ENCODE results near the gene CCL28.
"Not testable (repeated sequence)": the region's sequence is repeated elsewhere in the genome, so short reads cannot be mapped to it uniquely, and the experiment has no call there.

CCL28 gene

DNA sequence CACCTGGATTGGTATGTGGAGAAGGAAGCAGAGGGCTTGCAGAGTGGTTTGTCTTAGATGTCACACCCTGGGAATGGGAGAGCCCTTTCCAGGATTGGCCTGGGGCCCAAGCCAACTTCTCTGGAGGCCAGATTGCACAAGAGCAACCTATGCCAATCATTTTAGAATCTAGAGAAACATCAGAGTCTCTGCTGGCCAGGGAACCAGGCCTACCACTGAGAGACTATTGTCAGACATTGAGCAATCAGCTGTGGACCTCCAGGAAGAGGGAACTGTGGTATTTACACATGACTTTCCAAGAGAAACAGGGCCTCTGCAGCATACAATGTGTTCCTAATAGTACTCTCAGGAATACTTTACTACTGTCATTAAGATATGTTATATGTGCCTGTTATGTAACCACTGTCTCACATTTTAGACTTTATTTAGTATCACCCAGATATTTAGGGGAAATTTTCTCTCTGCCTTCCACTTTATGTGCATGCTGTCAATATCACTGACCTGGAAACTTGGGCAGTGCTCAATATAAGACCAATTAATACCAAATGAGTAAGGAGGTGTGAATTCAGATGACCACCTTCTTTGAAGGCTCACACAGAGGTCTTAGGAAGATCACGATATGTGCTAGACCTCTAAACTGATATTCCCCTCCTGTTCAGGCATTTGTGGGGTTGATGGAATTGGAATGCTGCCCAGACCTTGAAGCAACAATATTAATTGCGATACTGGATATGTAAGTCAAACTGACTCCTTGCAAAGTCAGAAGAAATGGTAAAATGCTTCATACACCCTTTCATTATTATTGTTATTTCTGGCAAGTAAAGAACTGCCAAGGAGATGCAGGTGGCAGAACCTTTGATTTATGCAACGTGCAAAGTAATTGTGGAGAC is 20.5 kb upstream of the CCL28 start:
- DNase-seq (ENCODE audit: extremely low spot score) = no peak
- TF ChIP-seq ARNT (IDR thresholded peaks at IDR 0.05) (no peak), FOXA1 (IDR thresholded peaks at IDR 0.05) (no peak), L3MBTL2 (conservative IDR thresholded peaks at IDR 0.05) (no peak), TARDBP (IDR thresholded peaks at IDR 0.05) (no peak), SUZ12 (IDR thresholded peaks at IDR 0.05) (no peak), SP1 (IDR thresholded peaks at IDR 0.05) (no peak), FOXM1 (IDR thresholded peaks at IDR 0.05; ENCODE audit: borderline replicate concordance) (no peak), BHLHE40 (IDR thresholded peaks at IDR 0.05; ENCODE audit: borderline replicate concordance) (no peak), ZNF384 (IDR thresholded peaks at IDR 0.05) (no peak), FOXK2 (IDR thresholded peaks at IDR 0.05) (no peak), LEF1 (IDR thresholded peaks at IDR 0.05; ENCODE audit: borderline replicate concordance) (no peak), ELF4 (IDR thresholded peaks at IDR 0.05) (no peak), CTBP1 (IDR thresholded peaks at IDR 0.05; ENCODE audit: borderline replicate concordance) (no peak), NFRKB (IDR thresholded peaks at IDR 0.05) (no peak), HDGF (IDR thresholded peaks at IDR 0.05; ENCODE audit: borderline replicate concordance) (no peak)
- TF ChIP-seq, protein P1, sequence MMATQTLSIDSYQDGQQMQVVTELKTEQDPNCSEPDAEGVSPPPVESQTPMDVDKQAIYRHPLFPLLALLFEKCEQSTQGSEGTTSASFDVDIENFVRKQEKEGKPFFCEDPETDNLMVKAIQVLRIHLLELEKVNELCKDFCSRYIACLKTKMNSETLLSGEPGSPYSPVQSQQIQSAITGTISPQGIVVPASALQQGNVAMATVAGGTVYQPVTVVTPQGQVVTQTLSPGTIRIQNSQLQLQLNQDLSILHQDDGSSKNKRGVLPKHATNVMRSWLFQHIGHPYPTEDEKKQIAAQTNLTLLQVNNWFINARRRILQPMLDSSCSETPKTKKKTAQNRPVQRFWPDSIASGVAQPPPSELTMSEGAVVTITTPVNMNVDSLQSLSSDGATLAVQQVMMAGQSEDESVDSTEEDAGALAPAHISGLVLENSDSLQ (IDR thresholded peaks at IDR 0.05) = no peak
- CTCF ChIA-PET = no interaction called here
- POLR2A ChIA-PET = no interaction called here

- ChIA-PET POLR2A (interaction anchor here (1.4 kb wide), 1 partner anchor 54 kb away, joined by 7 read pairs; the partner anchor contains the start of gene TMEM267), CTCF (no interaction called here)
- no peak for TF ChIP-seq TARDBP (IDR thresholded peaks at IDR 0.05)
- TF ChIP-seq SP1 (IDR thresholded peaks at IDR 0.05) = no peak
- TF ChIP-seq BHLHE40 (IDR thresholded peaks at IDR 0.05; ENCODE audit: borderline replicate concordance) = no peak
- no peak for TF ChIP-seq ELF4 (IDR thresholded peaks at IDR 0.05)
- no peak for TF ChIP-seq NFRKB (IDR thresholded peaks at IDR 0.05)
- TF ChIP-seq HDGF (IDR thresholded peaks at IDR 0.05; ENCODE audit: borderline replicate concordance) = no peak
- DNase-seq (ENCODE audit: extremely low spot score) = no peak
Observed at GRCh38 chr5:43429706-43430105, 17.5 kb upstream of the CCL28 start.

DNA sequence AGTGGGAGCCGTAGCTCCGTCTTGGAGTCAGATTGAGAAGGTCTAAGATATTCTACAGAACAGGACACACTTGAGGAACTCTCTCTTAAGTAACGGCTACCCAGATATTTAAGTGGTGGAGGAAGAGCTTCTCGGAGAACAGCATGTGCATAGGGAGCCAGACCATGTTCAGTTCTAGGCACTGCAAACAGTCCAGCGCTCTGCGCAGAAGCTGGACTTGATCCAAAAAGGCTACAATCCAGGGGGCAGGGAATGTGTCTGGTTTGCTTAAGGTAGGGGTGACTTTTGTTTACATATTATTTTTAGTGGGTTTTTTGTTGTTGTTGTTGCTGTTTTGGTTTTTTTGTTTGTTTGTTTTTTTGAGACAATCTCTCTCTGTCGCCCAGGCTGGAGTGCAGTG is 16.8 kb upstream of the CCL28 start:
- POLR2A ChIA-PET = interaction anchor here (1.4 kb wide), 1 partner anchor 55 kb away, joined by 7 read pairs; the partner anchor contains the start of gene TMEM267
- TF ChIP-seq CTBP1 (IDR thresholded peaks at IDR 0.05; ENCODE audit: borderline replicate concordance) (no peak), L3MBTL2 (conservative IDR thresholded peaks at IDR 0.05) (no peak), ELF4 (IDR thresholded peaks at IDR 0.05) (no peak), HDGF (IDR thresholded peaks at IDR 0.05; ENCODE audit: borderline replicate concordance) (no peak), SP1 (IDR thresholded peaks at IDR 0.05) (no peak), NFRKB (IDR thresholded peaks at IDR 0.05) (no peak), TARDBP (IDR thresholded peaks at IDR 0.05) (no peak), SUZ12 (IDR thresholded peaks at IDR 0.05) (no peak), ZNF384 (IDR thresholded peaks at IDR 0.05) (no peak), ARNT (IDR thresholded peaks at IDR 0.05) (no peak), FOXM1 (IDR thresholded peaks at IDR 0.05; ENCODE audit: borderline replicate concordance) (no peak), FOXK2 (IDR thresholded peaks at IDR 0.05) (no peak), LEF1 (IDR thresholded peaks at IDR 0.05; ENCODE audit: borderline replicate concordance) (no peak), FOXA1 (IDR thresholded peaks at IDR 0.05) (no peak), BHLHE40 (IDR thresholded peaks at IDR 0.05; ENCODE audit: borderline replicate concordance) (no peak)
- TF ChIP-seq, protein P1 (IDR thresholded peaks at IDR 0.05) = no peak

GRCh38 chr5:43427306-43427705 is 15.1 kb upstream of the CCL28 start:
- no peak for DNase-seq (ENCODE audit: extremely low spot score)
- ChIA-PET POLR2A (no interaction called here), CTCF (no interaction called here)
- TF ChIP-seq TARDBP (IDR thresholded peaks at IDR 0.05) (no peak), CTBP1 (IDR thresholded peaks at IDR 0.05; ENCODE audit: borderline replicate concordance) (no peak), BHLHE40 (IDR thresholded peaks at IDR 0.05; ENCODE audit: borderline replicate concordance) (no peak)

More for the DNA sequence above, 16.8 kb upstream of the CCL28 start:
- CTCF ChIA-PET = no interaction called here
- DNase-seq (ENCODE audit: extremely low spot score) = no peak

GRCh38 chr5:43425983-43426382 is 13.8 kb upstream of the CCL28 start:
- ChIA-PET CTCF (no interaction called here), POLR2A (interaction anchor here (2.0 kb wide), 1 partner anchor 58 kb away, joined by 11 read pairs; the partner anchor contains the start of gene TMEM267)
- no peak for TF ChIP-seq TARDBP (IDR thresholded peaks at IDR 0.05)
- no peak for TF ChIP-seq FOXA1 (IDR thresholded peaks at IDR 0.05)
- no peak for DNase-seq (ENCODE audit: extremely low spot score)

GRCh38 chr5:43423086-43423485 is 10.9 kb upstream of the CCL28 start:
- CTCF ChIA-PET; POLR2A ChIA-PET; DNase-seq (ENCODE audit: extremely low spot score): not testable (repeated sequence)

DNA sequence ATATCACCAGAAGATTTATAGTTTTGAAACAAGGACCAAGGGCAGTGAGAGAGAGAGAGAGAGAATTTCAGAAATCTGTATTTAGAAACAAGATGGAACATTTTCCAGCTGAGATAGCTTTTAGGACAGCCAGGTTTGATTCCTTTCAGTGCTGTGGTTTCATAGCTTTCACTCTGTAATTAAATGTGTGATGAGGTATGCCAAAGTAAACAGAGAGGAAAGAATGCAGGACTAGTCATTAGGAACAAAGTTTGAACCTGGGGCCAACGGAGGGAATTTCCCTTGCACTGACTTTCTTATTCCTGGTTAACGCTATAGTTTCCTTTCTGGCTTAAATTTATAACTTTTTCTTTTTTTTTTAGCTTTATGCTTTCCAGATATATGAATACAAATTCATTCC is 10.0 kb upstream of the CCL28 start:
- CTCF ChIA-PET = interaction anchor here (0.6 kb wide), 1 partner anchor 210 kb away, joined by 3 read pairs; no protein-coding TSS in a partner anchor

More for the DNA sequence above, 10.0 kb upstream of the CCL28 start:
- no peak for DNase-seq (ENCODE audit: extremely low spot score)
- TF ChIP-seq HDGF (IDR thresholded peaks at IDR 0.05; ENCODE audit: borderline replicate concordance) = no peak
- TF ChIP-seq FOXK2 (IDR thresholded peaks at IDR 0.05) = no peak
- no peak for TF ChIP-seq NFRKB (IDR thresholded peaks at IDR 0.05)
- no peak for TF ChIP-seq BHLHE40 (IDR thresholded peaks at IDR 0.05; ENCODE audit: borderline replicate concordance)
- TF ChIP-seq FOXA1 (IDR thresholded peaks at IDR 0.05) = no peak
- no peak for TF ChIP-seq SP1 (IDR thresholded peaks at IDR 0.05)
- TF ChIP-seq SUZ12 (IDR thresholded peaks at IDR 0.05) = no peak
- no peak for TF ChIP-seq TARDBP (IDR thresholded peaks at IDR 0.05)
- no peak for TF ChIP-seq LEF1 (IDR thresholded peaks at IDR 0.05; ENCODE audit: borderline replicate concordance)
- POLR2A ChIA-PET = interaction anchor here (1.5 kb wide), 1 partner anchor 62 kb away, joined by 10 read pairs; the partner anchor contains the start of gene TMEM267
